Measurements from ENCODE around the gene FYB1. TPM values are rescaled to one million over a fixed set of nuclear protein-coding genes. Genes with fewer than 3 reads are reported as not detected.

The FYB1 gene
- total RNA-seq, 1 donor from 2014 or later = not detected

DNA sequence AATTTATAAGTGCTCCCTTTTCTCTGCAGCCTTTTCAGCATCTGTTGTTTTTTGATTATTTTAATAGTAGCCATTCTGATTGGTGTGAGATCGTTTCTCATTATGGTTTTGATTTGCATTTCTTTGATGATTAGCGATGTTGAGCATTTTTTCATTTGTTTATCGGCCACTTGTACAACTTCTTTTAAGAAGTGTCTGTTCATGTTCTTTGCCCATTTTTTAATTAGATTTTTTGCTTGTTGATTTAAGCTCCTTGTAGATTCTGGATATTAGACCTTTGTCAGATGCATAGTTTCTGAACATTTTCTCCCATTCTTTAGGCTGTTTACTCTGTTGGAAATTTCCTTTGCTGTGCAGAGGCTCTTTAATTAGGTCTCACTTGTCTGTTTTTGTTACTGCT lies 46.3 kb downstream of the FYB1 start:
- TF ChIP-seq, protein P1, sequence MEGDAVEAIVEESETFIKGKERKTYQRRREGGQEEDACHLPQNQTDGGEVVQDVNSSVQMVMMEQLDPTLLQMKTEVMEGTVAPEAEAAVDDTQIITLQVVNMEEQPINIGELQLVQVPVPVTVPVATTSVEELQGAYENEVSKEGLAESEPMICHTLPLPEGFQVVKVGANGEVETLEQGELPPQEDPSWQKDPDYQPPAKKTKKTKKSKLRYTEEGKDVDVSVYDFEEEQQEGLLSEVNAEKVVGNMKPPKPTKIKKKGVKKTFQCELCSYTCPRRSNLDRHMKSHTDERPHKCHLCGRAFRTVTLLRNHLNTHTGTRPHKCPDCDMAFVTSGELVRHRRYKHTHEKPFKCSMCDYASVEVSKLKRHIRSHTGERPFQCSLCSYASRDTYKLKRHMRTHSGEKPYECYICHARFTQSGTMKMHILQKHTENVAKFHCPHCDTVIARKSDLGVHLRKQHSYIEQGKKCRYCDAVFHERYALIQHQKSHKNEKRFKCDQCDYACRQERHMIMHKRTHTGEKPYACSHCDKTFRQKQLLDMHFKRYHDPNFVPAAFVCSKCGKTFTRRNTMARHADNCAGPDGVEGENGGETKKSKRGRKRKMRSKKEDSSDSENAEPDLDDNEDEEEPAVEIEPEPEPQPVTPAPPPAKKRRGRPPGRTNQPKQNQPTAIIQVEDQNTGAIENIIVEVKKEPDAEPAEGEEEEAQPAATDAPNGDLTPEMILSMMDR (IDR thresholded peaks at IDR 0.05; ENCODE audit: unreplicated experiment) = no peak
- DNase-seq (ENCODE audit: low spot score, unreplicated experiment) = no peak
- peaks cover 9% of the 10 kb centered on the region for H3K4me1 Mint-ChIP-seq (ENCODE audit: low read depth)
- H3K4me3 Mint-ChIP-seq (ENCODE audit: low read depth) = no peak overlapping the region
- H3K9me3 Mint-ChIP-seq (ENCODE audit: low read depth) = peaks cover 10% of the 10 kb centered on the region
- no peaks in the 10 kb centered on the region for H3K36me3 Mint-ChIP-seq (ENCODE audit: insufficient read depth)
- no peaks in the 10 kb centered on the region for H3K27me3 Mint-ChIP-seq
- H3K27ac Mint-ChIP-seq = no peak overlapping the region

DNA sequence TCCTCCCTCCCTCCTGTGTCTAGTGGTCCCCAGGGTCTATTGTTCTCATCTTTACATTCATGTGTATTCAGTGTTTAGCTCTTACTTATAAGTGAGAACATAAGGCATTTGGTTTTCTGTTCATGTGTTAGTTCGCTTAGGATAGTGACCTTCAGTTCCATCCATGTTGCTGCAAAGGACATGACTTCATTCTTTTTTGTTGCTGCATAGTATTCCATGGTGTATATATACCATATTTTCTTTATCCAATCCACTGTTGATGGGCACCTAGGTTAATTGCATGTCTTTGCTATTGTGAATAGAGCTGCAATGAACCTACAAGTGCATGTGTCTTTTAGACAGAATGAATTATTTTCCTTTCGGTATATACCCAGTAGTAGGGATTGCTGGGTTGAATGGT lies 46.8 kb downstream of the FYB1 start:
- no peak overlapping the region for H3K4me3 Mint-ChIP-seq (ENCODE audit: low read depth)
- H3K4me1 Mint-ChIP-seq (ENCODE audit: low read depth) = peaks cover 9% of the 10 kb centered on the region
- no peaks in the 10 kb centered on the region for H3K36me3 Mint-ChIP-seq (ENCODE audit: insufficient read depth)
- TF ChIP-seq, protein P1 (IDR thresholded peaks at IDR 0.05; ENCODE audit: unreplicated experiment) = no peak
- DNase-seq (ENCODE audit: low spot score, unreplicated experiment) = no peak
- H3K27ac Mint-ChIP-seq = no peak overlapping the region
- peaks cover 10% of the 10 kb centered on the region for H3K9me3 Mint-ChIP-seq (ENCODE audit: low read depth)
- no peaks in the 10 kb centered on the region for H3K27me3 Mint-ChIP-seq

DNA sequence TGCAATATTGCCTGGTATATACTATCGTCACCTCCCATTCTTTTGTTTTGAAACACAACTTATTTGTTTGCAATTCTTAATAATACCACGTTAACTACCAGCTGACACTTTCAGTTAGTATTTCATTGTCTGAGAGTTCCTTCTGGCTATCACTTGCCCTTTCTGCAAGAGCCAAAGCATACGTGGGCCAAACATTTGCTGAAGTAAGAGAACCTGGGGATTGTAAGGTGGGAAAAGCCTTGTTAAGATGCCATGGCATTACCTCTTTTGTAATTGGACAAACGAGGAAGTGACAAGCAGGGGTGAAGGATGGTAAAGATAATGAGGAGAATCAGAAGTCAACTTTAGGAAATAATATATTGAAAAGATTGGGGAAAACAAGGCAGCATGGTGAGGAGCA lies 47.7 kb downstream of the FYB1 start:
- no peak for DNase-seq (ENCODE audit: low spot score, unreplicated experiment)
- H3K27ac Mint-ChIP-seq = no peak overlapping the region
- H3K9me3 Mint-ChIP-seq (ENCODE audit: low read depth) = peaks cover 10% of the 10 kb centered on the region
- H3K36me3 Mint-ChIP-seq (ENCODE audit: insufficient read depth) = no peaks in the 10 kb centered on the region
- TF ChIP-seq, protein P1 (IDR thresholded peaks at IDR 0.05; ENCODE audit: unreplicated experiment) = no peak
- H3K4me1 Mint-ChIP-seq (ENCODE audit: low read depth) = peaks cover 10% of the 10 kb centered on the region
- no peak overlapping the region for H3K4me3 Mint-ChIP-seq (ENCODE audit: low read depth)
- no peaks in the 10 kb centered on the region for H3K27me3 Mint-ChIP-seq

DNA sequence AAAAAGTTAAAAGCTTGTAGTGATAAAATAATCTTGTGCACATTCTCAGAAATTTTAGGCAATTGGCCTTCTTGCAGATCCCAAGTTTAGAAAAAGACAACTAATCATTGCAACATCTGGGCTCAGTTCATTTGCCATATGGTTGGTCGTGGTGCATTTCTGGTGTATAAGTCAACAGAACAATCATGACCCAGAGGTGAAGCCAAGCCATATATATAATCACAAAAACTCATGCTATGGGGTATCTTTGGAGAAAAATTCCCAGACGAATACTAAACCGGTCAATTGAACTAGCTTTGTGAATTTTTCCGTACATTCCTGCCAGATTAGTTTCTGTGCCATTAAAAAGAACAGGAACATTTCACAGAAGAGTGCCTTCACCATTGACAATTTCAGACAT lies 50.3 kb downstream of the FYB1 start:
- Mint-ChIP-seq H3K36me3 (ENCODE audit: insufficient read depth) (no peaks in the 10 kb centered on the region), H3K4me1 (ENCODE audit: low read depth) (peaks cover 4% of the 10 kb centered on the region), H3K9me3 (ENCODE audit: low read depth) (peaks cover 13% of the 10 kb centered on the region), H3K27me3 (no peaks in the 10 kb centered on the region), H3K4me3 (ENCODE audit: low read depth) (no peak overlapping the region), H3K27ac (no peak overlapping the region)
- TF ChIP-seq, protein P1 (IDR thresholded peaks at IDR 0.05; ENCODE audit: unreplicated experiment) = no peak
- no peak for DNase-seq (ENCODE audit: low spot score, unreplicated experiment)

DNA sequence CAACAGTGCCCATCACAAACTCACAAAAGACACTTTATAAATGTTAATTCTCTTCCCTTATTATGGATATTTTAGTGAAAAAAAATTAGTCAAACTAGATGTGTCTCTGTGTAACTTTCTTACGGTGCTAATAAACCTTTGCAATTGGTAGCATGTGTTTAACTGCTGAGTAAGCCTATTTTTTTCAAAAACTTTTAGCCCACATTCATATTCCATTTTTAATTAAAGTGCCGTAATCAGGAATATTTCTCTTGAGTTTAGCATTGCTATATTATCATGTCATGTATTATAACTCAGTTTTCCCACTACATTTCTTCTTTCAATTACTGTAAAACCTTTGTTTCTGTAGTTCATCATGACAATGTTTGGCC lies 51.4 kb downstream of the FYB1 start:
- no peak overlapping the region for H3K27ac Mint-ChIP-seq

More for the DNA sequence above, 51.4 kb downstream of the FYB1 start:
- peaks cover 6% of the 10 kb centered on the region for H3K9me3 Mint-ChIP-seq (ENCODE audit: low read depth)
- no peak overlapping the region for H3K4me3 Mint-ChIP-seq (ENCODE audit: low read depth)
- TF ChIP-seq, protein P1 (IDR thresholded peaks at IDR 0.05; ENCODE audit: unreplicated experiment) = no peak
- DNase-seq (ENCODE audit: low spot score, unreplicated experiment) = no peak
- peaks cover 4% of the 10 kb centered on the region for H3K4me1 Mint-ChIP-seq (ENCODE audit: low read depth)
- H3K36me3 Mint-ChIP-seq (ENCODE audit: insufficient read depth) = no peaks in the 10 kb centered on the region
- no peaks in the 10 kb centered on the region for H3K27me3 Mint-ChIP-seq
